CD4-positive, alpha-beta T cell (primary cell): Measurements from ENCODE around the gene TSPAN9. TPM values are rescaled to one million over a fixed set of nuclear protein-coding genes. Genes with fewer than 3 reads are reported as not detected.

Source experiments
- ATAC-seq: fragments of 200-7000 bp; cut with Tn5 transposase; one replicate; pipeline ENCODE4 v1.10.0; 2022; ENCODE audit warnings: mild to moderate bottlenecking; ENCODE audit not compliant: poor library complexity
- CTCF ChIA-PET: fragments of 350-600 bp; sonication (Branson Sonifier 250); formaldehyde crosslinking; loops from one replicate; lab custom pipeline; 2021; ENCODE audit warnings: antibody characterized with exemption, inconsistent platforms; lab: Charles Lee
- POLR2A ChIA-PET: fragments of 350-600 bp; sonication (Branson Sonifier 250); formaldehyde crosslinking; loops from one replicate; lab custom pipeline; 2021; ENCODE audit warnings: antibody characterized with exemption, inconsistent platforms; lab: Charles Lee
- DNase-seq, 14 experiments: peaks; one replicate each; pipeline ENCODE4 v3.0.0-alpha.2; 2013 to 2020; ENCODE audit warnings: mixed read lengths in 2 of 14
- H3K27ac ChIP-seq, 2 donors: one replicate each; pipeline versions ENCODE4 v1.5.1 to v1.7.0; 2013; ENCODE audit warnings: low read length in 2 of 2, low read depth in 1 of 2, mild to moderate bottlenecking in 1 of 2
- H3K27me3 ChIP-seq, 2 experiments: 1 replicate in 1 of 2; 2 replicates in 1 of 2; pipeline versions ENCODE4 v1.6.1 to v1.7.0; 2013; ENCODE audit warnings: low read length in 2 of 2, control low read depth in 1 of 2, mild to moderate bottlenecking in 1 of 2, moderate library complexity in 1 of 2; ENCODE audit not compliant: insufficient read depth in 2 of 2, control insufficient read depth in 1 of 2
- H3K36me3 ChIP-seq: one replicate; pipeline ENCODE4 v1.6.1; 2013; ENCODE audit warnings: low read length, control low read depth; ENCODE audit not compliant: insufficient read depth
- H3K4me1 ChIP-seq: one replicate; pipeline ENCODE4 v1.6.1; 2013; ENCODE audit warnings: low read length, control low read depth; ENCODE audit not compliant: insufficient read depth
- H3K4me3 ChIP-seq: one replicate; pipeline ENCODE4 v1.5.1; 2013; ENCODE audit warnings: mild to moderate bottlenecking, low read length, moderate library complexity
- H3K9me3 ChIP-seq, 2 experiments: 1 replicate in 1 of 2; 2 replicates in 1 of 2; pipeline versions ENCODE4 v1.6.1 to v1.7.0; 2013; ENCODE audit warnings: low read length in 2 of 2, mild to moderate bottlenecking in 2 of 2, control low read depth in 1 of 2, moderate library complexity in 1 of 2; ENCODE audit not compliant: control insufficient read depth in 1 of 2, insufficient read depth in 1 of 2
- H3K27ac Mint-ChIP-seq: one replicate; pipeline ENCODE4 v1.8.0; 2020; ENCODE audit warnings: mixed read lengths
- H3K27me3 Mint-ChIP-seq: one replicate; pipeline ENCODE4 v1.8.0; 2021; ENCODE audit warnings: mixed read lengths
- H3K36me3 Mint-ChIP-seq: one replicate; pipeline ENCODE4 v1.8.0; 2021; ENCODE audit warnings: low read depth, mixed read lengths
- H3K4me1 Mint-ChIP-seq: one replicate; pipeline ENCODE4 v1.8.0; 2021; ENCODE audit warnings: low read depth, mixed read lengths
- H3K4me3 Mint-ChIP-seq: one replicate; pipeline ENCODE4 v1.8.0; 2020; ENCODE audit warnings: mild to moderate bottlenecking, mixed read lengths
- H3K9me3 Mint-ChIP-seq: one replicate; pipeline ENCODE4 v1.8.0; 2020; ENCODE audit warnings: mixed read lengths
- intact Hi-C, 2 experiments: fragments of 100-400 bp; cut with DNase I in 1 of 2; cut with micrococcal nuclease in 1 of 2; formaldehyde crosslinking; loops; one replicate each; pipeline versions ENCODE4 v1.15.1 to v1.9.0; 2023 to 2025; cut with DNase I, micrococcal nuclease
- total RNA-seq, 174 experiments: library from RNA in 2 of 174; stranded (reverse) in 2 of 174; gene quantifications; one replicate each; pipeline ENCODE4 v1.2.3 and lab custom pipeline; 2021 to 2026
- TF ChIP-seq, protein P1 (sequence below): fragments of 200-600 bp; IDR thresholded peaks from one replicate; pipeline ENCODE4 v1.8.0; 2022; ENCODE audit warnings: antibody characterized with exemption, mild to moderate bottlenecking

TSPAN9 gene
- total RNA-seq, 2 experiments from 2014 or later, result 0.82 to 1.3 TPM

DNA sequence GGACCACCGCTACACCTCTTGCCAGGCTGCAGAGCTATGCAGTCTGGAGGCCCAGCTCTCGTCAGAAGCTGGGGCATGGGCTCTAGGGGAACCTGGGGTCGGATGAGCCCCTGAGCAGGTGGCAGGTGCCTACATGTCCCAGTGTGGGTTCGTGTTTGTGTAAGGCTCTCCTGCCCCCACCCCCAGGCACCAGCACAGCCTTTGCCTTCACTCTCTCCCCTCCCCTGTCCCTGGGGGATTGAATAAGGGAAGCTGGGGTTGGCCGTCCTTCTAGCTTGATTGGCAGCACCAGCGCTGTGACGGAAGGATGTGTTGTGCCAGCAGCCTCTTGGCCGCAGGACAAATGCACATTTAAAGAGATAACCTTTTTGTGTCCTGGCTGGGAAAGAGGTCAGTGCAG lies 34.8 kb upstream of the TSPAN9 start:
- Histone ChIP-seq H3K4me3 (no peak overlapping the region), H3K27ac (no peak overlapping the region), H3K4me1 (no peaks in the 10 kb centered on the region), H3K9me3 (no peaks in the 10 kb centered on the region), H3K36me3 (no peaks in the 10 kb centered on the region), H3K27me3 (peaks cover 10 to 17% of the 10 kb centered on the region in 2 experiments)
- no peaks in the 10 kb centered on the region for H3K9me3 Mint-ChIP-seq
- ChIA-PET CTCF (no interaction called here), POLR2A (no interaction called here)
- TF ChIP-seq, protein P1, sequence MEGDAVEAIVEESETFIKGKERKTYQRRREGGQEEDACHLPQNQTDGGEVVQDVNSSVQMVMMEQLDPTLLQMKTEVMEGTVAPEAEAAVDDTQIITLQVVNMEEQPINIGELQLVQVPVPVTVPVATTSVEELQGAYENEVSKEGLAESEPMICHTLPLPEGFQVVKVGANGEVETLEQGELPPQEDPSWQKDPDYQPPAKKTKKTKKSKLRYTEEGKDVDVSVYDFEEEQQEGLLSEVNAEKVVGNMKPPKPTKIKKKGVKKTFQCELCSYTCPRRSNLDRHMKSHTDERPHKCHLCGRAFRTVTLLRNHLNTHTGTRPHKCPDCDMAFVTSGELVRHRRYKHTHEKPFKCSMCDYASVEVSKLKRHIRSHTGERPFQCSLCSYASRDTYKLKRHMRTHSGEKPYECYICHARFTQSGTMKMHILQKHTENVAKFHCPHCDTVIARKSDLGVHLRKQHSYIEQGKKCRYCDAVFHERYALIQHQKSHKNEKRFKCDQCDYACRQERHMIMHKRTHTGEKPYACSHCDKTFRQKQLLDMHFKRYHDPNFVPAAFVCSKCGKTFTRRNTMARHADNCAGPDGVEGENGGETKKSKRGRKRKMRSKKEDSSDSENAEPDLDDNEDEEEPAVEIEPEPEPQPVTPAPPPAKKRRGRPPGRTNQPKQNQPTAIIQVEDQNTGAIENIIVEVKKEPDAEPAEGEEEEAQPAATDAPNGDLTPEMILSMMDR, result no peak
- DNase-seq (no peak), ATAC-seq (no peak)
- H3K36me3 Mint-ChIP-seq, result no peaks in the 10 kb centered on the region
- intact Hi-C loops, result loop anchor here in 1 of 2 experiments (5.0 kb wide), 1 partner anchor 190 kb away; no protein-coding TSS in a partner anchor
- peaks cover 36% of the 10 kb centered on the region for H3K27me3 Mint-ChIP-seq
- no peaks in the 10 kb centered on the region for H3K4me1 Mint-ChIP-seq
- H3K27ac Mint-ChIP-seq, result no peak overlapping the region
- no peak overlapping the region for H3K4me3 Mint-ChIP-seq

DNA sequence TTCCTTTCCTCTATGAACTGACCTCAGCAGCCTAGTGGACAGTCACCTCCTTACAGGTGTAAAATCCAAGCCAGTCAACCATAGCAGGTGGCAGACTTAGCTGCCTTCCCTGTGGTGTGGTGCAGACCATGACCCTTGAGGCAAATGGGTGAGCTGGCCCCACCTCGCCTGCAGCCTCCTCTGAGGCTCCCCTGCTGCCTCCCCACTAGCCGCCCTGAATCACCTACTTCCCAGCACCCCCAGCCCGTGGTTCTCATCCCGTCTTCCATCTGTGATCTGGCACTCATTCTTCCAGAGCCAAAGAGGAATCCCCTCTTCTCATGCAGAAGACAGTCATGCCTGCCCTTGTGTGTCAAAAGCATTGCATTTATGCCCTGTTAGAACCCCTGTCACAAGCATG lies 34.4 kb upstream of the TSPAN9 start:
- H3K4me3 ChIP-seq, result no peak overlapping the region
- Mint-ChIP-seq H3K4me1 (no peaks in the 10 kb centered on the region), H3K4me3 (no peak overlapping the region), H3K27me3 (peaks cover 36% of the 10 kb centered on the region), H3K27ac (no peak overlapping the region), H3K9me3 (no peaks in the 10 kb centered on the region), H3K36me3 (no peaks in the 10 kb centered on the region)
- DNase-seq, result no peak
- TF ChIP-seq, protein P1, result no peak
- intact Hi-C loops, result loop anchor here in 1 of 2 experiments (5.0 kb wide), 1 partner anchor 191 kb away; no protein-coding TSS in a partner anchor
- H3K27ac ChIP-seq, result no peak overlapping the region
- no peaks in the 10 kb centered on the region for H3K9me3 ChIP-seq
- H3K36me3 ChIP-seq, result no peaks in the 10 kb centered on the region
- ChIA-PET CTCF (no interaction called here), POLR2A (no interaction called here)
- no peaks in the 10 kb centered on the region for H3K4me1 ChIP-seq
- peaks cover 10 to 17% of the 10 kb centered on the region in 2 experiments for H3K27me3 ChIP-seq
- ATAC-seq, result no peak

DNA sequence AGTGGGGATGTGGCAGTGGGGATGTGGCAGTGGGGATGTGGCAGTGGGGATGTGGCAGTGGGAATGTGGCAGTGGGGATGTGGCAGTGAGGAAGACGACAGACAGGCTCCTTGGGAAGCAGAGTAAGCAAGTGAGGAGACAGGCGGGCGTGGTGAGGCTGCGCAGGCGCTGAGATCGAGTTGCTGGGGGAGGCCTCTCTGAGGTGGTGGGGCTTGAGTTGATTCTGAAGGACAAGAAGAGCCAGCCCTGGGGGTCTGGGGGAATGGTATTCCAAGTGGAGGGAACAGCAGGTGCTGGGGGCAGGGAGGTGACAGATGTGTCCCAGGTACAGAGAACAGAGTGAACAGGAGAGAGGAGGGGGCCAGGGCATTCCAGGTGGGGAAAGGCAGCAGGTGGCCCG lies 33.8 kb upstream of the TSPAN9 start:
- H3K4me3 ChIP-seq, result no peak overlapping the region
- Mint-ChIP-seq H3K4me3 (no peak overlapping the region), H3K27ac (no peak overlapping the region), H3K36me3 (no peaks in the 10 kb centered on the region), H3K27me3 (peaks cover 36% of the 10 kb centered on the region), H3K4me1 (no peaks in the 10 kb centered on the region), H3K9me3 (no peaks in the 10 kb centered on the region)
- H3K4me1 ChIP-seq, result no peaks in the 10 kb centered on the region
- no peak overlapping the region for H3K27ac ChIP-seq
- peaks cover 10 to 17% of the 10 kb centered on the region in 2 experiments for H3K27me3 ChIP-seq
- no peaks in the 10 kb centered on the region for H3K36me3 ChIP-seq
- ChIA-PET CTCF (no interaction called here), POLR2A (no interaction called here)
- TF ChIP-seq, protein P1, result no peak
- DNase-seq (no peak), ATAC-seq (no peak)
- no peaks in the 10 kb centered on the region for H3K9me3 ChIP-seq
- intact Hi-C loops, result loop anchor here in 1 of 2 experiments (5.0 kb wide), 1 partner anchor 191 kb away; no protein-coding TSS in a partner anchor
